WTC11 (cell line): ENCODE results near the gene WAC. TPM values are rescaled to one million over a fixed set of nuclear protein-coding genes. Genes with fewer than 3 reads are reported as not detected.

Experiments used
- ATAC-seq: fragments of 200-7000 bp; cut with Tn5 transposase; 2 replicates; pipeline ENCODE4 v1.10.0; 2021; ENCODE audit warnings: mild to moderate bottlenecking, moderate library complexity
- CTCF ChIA-PET: fragments of 300-600 bp; sonication (Branson Sonifier 250); formaldehyde crosslinking; loops from one replicate; lab custom pipeline; 2021; ENCODE audit warnings: antibody characterized with exemption; lab: Charles Lee
- POLR2A ChIA-PET: fragments of 350-600 bp; sonication (Branson Sonifier 250); formaldehyde crosslinking; loops from one replicate; lab custom pipeline; 2021; ENCODE audit warnings: antibody characterized with exemption; lab: Charles Lee
- DNase-seq: peaks from one replicate; pipeline ENCODE4 v3.0.0; 2021; ENCODE audit warnings: low spot score
- H3K27ac Mint-ChIP-seq: 2 replicates; pipeline ENCODE4 v1.8.0; 2021; ENCODE audit warnings: mixed read lengths
- H3K27me3 Mint-ChIP-seq: 2 replicates; pipeline ENCODE4 v1.8.0; 2021; ENCODE audit warnings: low read depth, mild to moderate bottlenecking, moderate library complexity, mixed read lengths
- H3K36me3 Mint-ChIP-seq: 2 replicates; pipeline ENCODE4 v1.8.0; 2021; ENCODE audit warnings: mixed read lengths
- H3K4me1 Mint-ChIP-seq: 2 replicates; pipeline ENCODE4 v1.8.0; 2022; ENCODE audit warnings: mixed read lengths
- H3K4me3 Mint-ChIP-seq: 2 replicates; pipeline ENCODE4 v1.8.0; 2021; ENCODE audit warnings: mild to moderate bottlenecking, moderate library complexity, mixed read lengths
- H3K9me3 Mint-ChIP-seq: 2 replicates; pipeline ENCODE4 v1.8.0; 2021; ENCODE audit warnings: mixed read lengths
- CREM ChIP-seq: sonication (generic); formaldehyde crosslinking; IDR thresholded peaks from 2 replicates; pipeline ENCODE4 v1.8.1; 2022; ENCODE audit warnings: mild to moderate bottlenecking, missing genetic modification reagents, moderate library complexity
- ESRRA ChIP-seq: sonication (generic); formaldehyde crosslinking; IDR thresholded peaks from 2 replicates; pipeline ENCODE4 v1.8.1; 2022; ENCODE audit warnings: mild to moderate bottlenecking, missing genetic modification reagents, borderline replicate concordance
- IRF2 ChIP-seq: sonication (generic); formaldehyde crosslinking; IDR thresholded peaks from 2 replicates; pipeline ENCODE4 v1.8.0; 2022; ENCODE audit warnings: low read depth, missing genetic modification reagents, borderline replicate concordance
- JAZF1 ChIP-seq: fragments of 250-450 bp; sonication (Bioruptor Pico); IDR thresholded peaks from 2 replicates; pipeline ENCODE4 v1.9.0; 2021; ENCODE audit warnings: moderate library complexity, mild to moderate bottlenecking, inconsistent platforms
- MXD4 ChIP-seq: fragments of 250-450 bp; sonication (Bioruptor Pico); IDR thresholded peaks from 2 replicates; pipeline ENCODE4 v1.8.0; 2021; ENCODE audit warnings: mild to moderate bottlenecking, moderate library complexity, borderline replicate concordance
- NFYB ChIP-seq: sonication (generic); formaldehyde crosslinking; conservative IDR thresholded peaks from 2 replicates; pipeline ENCODE4 v1.8.0; 2022; ENCODE audit warnings: low read depth, missing genetic modification reagents
- OVOL2 ChIP-seq: fragments of 250-450 bp; sonication (Bioruptor Pico); IDR thresholded peaks from 2 replicates; pipeline ENCODE4 v1.9.0; 2021; ENCODE audit warnings: mild to moderate bottlenecking, borderline replicate concordance
- SOX15 ChIP-seq: fragments of 250-450 bp; sonication (Bioruptor Pico); IDR thresholded peaks from 2 replicates; pipeline ENCODE4 v1.9.0; 2021; ENCODE audit warnings: mild to moderate bottlenecking
- SP1 ChIP-seq: sonication (generic); formaldehyde crosslinking; conservative IDR thresholded peaks from 2 replicates; pipeline ENCODE4 v1.8.1; 2022; ENCODE audit warnings: missing genetic modification reagents
- TCF7 ChIP-seq: sonication (generic); formaldehyde crosslinking; IDR thresholded peaks from 2 replicates; pipeline ENCODE4 v1.8.0; 2022; ENCODE audit warnings: mild to moderate bottlenecking, low read depth, missing genetic modification reagents, moderate library complexity
- TP53 ChIP-seq: sonication (generic); formaldehyde crosslinking; IDR thresholded peaks from 2 replicates; pipeline ENCODE4 v1.8.1; 2023; ENCODE audit warnings: mild to moderate bottlenecking, missing genetic modification reagents
- ZNF121 ChIP-seq: sonication (generic); formaldehyde crosslinking; IDR thresholded peaks from 2 replicates; pipeline ENCODE4 v1.8.0; 2023; ENCODE audit warnings: missing genetic modification reagents
- ZNF232 ChIP-seq: sonication (generic); formaldehyde crosslinking; IDR thresholded peaks from 2 replicates; pipeline ENCODE4 v1.8.0; 2022; ENCODE audit warnings: mild to moderate bottlenecking, missing genetic modification reagents
- ZNF263 ChIP-seq: sonication (generic); formaldehyde crosslinking; IDR thresholded peaks from 2 replicates; pipeline ENCODE4 v1.8.1; 2022; ENCODE audit warnings: low read depth, mild to moderate bottlenecking, moderate library complexity, missing genetic modification reagents
- ZNF317 ChIP-seq: sonication (generic); formaldehyde crosslinking; IDR thresholded peaks from 2 replicates; pipeline ENCODE4 v1.8.1; 2023; ENCODE audit warnings: low read depth, mild to moderate bottlenecking, moderate library complexity, missing genetic modification reagents, borderline replicate concordance
- ZNF423 ChIP-seq: fragments of 250-450 bp; sonication (Bioruptor Pico); IDR thresholded peaks from 2 replicates; pipeline ENCODE4 v2.1.2; 2022; ENCODE audit warnings: mild to moderate bottlenecking, moderate library complexity
- total RNA-seq: library from RNA; stranded (reverse); gene quantifications from 3 replicates; pipeline ENCODE4 v1.2.3, GENCODE V29; 2021
- TF ChIP-seq, protein P1 (sequence below): sonication (generic); formaldehyde crosslinking; IDR thresholded peaks from 2 replicates; pipeline ENCODE4 v1.8.1; 2022; ENCODE audit warnings: low read depth, mild to moderate bottlenecking, moderate library complexity, missing genetic modification reagents, borderline replicate concordance
- TF ChIP-seq, protein P2 (sequence below): sonication (generic); formaldehyde crosslinking; IDR thresholded peaks from 2 replicates; pipeline ENCODE4 v1.8.0; 2022; ENCODE audit warnings: mild to moderate bottlenecking, missing genetic modification reagents
- TF ChIP-seq, protein P3 (sequence below): sonication (generic); formaldehyde crosslinking; IDR thresholded peaks from 2 replicates; pipeline ENCODE4 v1.8.0; 2023; ENCODE audit warnings: missing genetic modification reagents, mild to moderate bottlenecking, borderline replicate concordance
- TF ChIP-seq, protein P4 (sequence below): sonication (generic); formaldehyde crosslinking; conservative IDR thresholded peaks from 2 replicates; pipeline ENCODE4 v1.8.1; 2023; ENCODE audit warnings: mild to moderate bottlenecking, low read depth, missing genetic modification reagents, moderate library complexity
- TF ChIP-seq, protein P5 (sequence below): sonication (generic); formaldehyde crosslinking; IDR thresholded peaks from 2 replicates; pipeline ENCODE4 v1.8.0; 2023; ENCODE audit warnings: missing genetic modification reagents
- TF ChIP-seq, protein P6 (sequence below): sonication (generic); formaldehyde crosslinking; IDR thresholded peaks from 2 replicates; pipeline ENCODE4 v1.8.1; 2023; ENCODE audit warnings: mild to moderate bottlenecking, missing genetic modification reagents, borderline replicate concordance

Gene WAC
- total RNA-seq, 1 experiment from 2014 or later: 108 TPM

DNA sequence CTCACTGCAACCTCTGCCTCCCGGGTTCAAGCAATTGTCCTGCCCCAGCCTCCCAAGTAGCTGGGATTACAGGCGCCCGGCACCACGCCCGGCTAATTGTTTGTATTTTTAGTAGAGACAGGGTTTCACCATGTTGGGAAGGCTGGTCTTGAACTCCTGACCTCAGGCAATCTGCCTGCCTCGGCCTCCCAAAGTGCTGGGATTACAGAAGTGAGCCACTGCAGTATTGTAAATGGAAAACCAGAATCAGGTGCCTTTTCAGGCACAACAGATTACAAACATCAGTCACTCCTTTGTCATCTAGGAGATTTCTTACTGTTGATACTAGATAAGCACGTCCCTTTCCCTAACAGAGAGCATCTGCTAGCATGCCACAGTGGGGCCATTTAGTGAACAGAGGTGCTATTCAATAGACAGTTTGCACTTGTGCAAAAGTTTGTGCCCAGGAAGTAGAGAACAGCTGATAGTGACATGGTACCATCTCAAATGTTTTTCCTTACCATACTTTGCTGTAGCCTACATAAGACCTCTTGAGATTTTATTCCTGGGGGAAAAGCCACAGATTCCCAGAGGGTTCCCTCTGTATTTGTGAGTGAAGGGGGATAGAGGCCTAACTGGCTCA lies 24.5 kb upstream of the WAC start (continued):
- no peak for TF ChIP-seq NFYB (CRISPR knock-in tag)
- TF ChIP-seq, protein P1, sequence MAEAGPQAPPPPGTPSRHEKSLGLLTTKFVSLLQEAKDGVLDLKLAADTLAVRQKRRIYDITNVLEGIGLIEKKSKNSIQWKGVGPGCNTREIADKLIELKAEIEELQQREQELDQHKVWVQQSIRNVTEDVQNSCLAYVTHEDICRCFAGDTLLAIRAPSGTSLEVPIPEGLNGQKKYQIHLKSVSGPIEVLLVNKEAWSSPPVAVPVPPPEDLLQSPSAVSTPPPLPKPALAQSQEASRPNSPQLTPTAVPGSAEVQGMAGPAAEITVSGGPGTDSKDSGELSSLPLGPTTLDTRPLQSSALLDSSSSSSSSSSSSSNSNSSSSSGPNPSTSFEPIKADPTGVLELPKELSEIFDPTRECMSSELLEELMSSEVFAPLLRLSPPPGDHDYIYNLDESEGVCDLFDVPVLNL (CRISPR knock-in tag): no peak
- TF ChIP-seq, protein P2, sequence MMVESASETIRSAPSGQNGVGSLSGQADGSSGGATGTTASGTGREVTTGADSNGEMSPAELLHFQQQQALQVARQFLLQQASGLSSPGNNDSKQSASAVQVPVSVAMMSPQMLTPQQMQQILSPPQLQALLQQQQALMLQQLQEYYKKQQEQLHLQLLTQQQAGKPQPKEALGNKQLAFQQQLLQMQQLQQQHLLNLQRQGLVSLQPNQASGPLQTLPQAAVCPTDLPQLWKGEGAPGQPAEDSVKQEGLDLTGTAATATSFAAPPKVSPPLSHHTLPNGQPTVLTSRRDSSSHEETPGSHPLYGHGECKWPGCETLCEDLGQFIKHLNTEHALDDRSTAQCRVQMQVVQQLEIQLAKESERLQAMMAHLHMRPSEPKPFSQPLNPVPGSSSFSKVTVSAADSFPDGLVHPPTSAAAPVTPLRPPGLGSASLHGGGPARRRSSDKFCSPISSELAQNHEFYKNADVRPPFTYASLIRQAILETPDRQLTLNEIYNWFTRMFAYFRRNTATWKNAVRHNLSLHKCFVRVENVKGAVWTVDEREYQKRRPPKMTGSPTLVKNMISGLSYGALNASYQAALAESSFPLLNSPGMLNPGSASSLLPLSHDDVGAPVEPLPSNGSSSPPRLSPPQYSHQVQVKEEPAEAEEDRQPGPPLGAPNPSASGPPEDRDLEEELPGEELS (CRISPR knock-in tag): no peak
- TF ChIP-seq, protein P3, sequence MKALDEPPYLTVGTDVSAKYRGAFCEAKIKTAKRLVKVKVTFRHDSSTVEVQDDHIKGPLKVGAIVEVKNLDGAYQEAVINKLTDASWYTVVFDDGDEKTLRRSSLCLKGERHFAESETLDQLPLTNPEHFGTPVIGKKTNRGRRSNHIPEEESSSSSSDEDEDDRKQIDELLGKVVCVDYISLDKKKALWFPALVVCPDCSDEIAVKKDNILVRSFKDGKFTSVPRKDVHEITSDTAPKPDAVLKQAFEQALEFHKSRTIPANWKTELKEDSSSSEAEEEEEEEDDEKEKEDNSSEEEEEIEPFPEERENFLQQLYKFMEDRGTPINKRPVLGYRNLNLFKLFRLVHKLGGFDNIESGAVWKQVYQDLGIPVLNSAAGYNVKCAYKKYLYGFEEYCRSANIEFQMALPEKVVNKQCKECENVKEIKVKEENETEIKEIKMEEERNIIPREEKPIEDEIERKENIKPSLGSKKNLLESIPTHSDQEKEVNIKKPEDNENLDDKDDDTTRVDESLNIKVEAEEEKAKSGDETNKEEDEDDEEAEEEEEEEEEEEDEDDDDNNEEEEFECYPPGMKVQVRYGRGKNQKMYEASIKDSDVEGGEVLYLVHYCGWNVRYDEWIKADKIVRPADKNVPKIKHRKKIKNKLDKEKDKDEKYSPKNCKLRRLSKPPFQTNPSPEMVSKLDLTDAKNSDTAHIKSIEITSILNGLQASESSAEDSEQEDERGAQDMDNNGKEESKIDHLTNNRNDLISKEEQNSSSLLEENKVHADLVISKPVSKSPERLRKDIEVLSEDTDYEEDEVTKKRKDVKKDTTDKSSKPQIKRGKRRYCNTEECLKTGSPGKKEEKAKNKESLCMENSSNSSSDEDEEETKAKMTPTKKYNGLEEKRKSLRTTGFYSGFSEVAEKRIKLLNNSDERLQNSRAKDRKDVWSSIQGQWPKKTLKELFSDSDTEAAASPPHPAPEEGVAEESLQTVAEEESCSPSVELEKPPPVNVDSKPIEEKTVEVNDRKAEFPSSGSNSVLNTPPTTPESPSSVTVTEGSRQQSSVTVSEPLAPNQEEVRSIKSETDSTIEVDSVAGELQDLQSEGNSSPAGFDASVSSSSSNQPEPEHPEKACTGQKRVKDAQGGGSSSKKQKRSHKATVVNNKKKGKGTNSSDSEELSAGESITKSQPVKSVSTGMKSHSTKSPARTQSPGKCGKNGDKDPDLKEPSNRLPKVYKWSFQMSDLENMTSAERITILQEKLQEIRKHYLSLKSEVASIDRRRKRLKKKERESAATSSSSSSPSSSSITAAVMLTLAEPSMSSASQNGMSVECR (CRISPR knock-in tag): no peak
- TF ChIP-seq OVOL2 (CRISPR knock-in tag): no peak
- TF ChIP-seq ZNF232 (CRISPR knock-in tag): no peak
- TF ChIP-seq, all 79 proteins: peak for 0

DNA sequence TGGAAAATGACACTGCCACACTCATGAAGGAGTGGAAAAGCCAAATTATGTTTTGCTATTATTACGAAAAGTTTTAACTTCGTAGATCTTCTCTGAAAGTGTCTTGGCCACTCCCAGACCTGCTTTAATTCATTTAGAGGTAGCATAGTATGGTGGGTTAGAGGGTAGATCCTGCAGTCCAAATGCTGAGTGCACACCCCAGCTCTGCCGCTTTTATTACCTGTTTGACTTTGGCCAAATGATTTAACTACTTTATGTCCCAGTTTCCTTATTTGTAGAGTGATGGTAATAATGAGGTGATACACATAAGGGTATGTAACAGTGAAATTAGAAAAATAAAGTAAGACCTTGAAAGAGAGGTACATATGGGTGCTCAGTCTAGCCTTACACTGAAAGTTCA lies 23.6 kb upstream of the WAC start:
- no peaks in the 10 kb centered on the region for H3K4me1 Mint-ChIP-seq
- no peaks in the 10 kb centered on the region for H3K27me3 Mint-ChIP-seq
- H3K27ac Mint-ChIP-seq: no peak overlapping the region
- H3K4me3 Mint-ChIP-seq: no peak overlapping the region
- H3K36me3 Mint-ChIP-seq: no peaks in the 10 kb centered on the region
- CTCF ChIA-PET: no interaction called here
- POLR2A ChIA-PET: no interaction called here
- peaks cover 3% of the 10 kb centered on the region; the same call in 1 of the 2 replicates for H3K9me3 Mint-ChIP-seq
- no peak for DNase-seq
- ATAC-seq: no peak
- TF ChIP-seq TP53 (CRISPR knock-in tag): no peak
- no peak for TF ChIP-seq SOX15 (CRISPR knock-in tag)
- no peak for TF ChIP-seq ZNF423
- no peak for TF ChIP-seq ZNF317 (CRISPR knock-in tag)
- TF ChIP-seq, protein P4, sequence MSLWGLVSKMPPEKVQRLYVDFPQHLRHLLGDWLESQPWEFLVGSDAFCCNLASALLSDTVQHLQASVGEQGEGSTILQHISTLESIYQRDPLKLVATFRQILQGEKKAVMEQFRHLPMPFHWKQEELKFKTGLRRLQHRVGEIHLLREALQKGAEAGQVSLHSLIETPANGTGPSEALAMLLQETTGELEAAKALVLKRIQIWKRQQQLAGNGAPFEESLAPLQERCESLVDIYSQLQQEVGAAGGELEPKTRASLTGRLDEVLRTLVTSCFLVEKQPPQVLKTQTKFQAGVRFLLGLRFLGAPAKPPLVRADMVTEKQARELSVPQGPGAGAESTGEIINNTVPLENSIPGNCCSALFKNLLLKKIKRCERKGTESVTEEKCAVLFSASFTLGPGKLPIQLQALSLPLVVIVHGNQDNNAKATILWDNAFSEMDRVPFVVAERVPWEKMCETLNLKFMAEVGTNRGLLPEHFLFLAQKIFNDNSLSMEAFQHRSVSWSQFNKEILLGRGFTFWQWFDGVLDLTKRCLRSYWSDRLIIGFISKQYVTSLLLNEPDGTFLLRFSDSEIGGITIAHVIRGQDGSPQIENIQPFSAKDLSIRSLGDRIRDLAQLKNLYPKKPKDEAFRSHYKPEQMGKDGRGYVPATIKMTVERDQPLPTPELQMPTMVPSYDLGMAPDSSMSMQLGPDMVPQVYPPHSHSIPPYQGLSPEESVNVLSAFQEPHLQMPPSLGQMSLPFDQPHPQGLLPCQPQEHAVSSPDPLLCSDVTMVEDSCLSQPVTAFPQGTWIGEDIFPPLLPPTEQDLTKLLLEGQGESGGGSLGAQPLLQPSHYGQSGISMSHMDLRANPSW (CRISPR knock-in tag): no peak
- TF ChIP-seq MXD4 (CRISPR knock-in tag): no peak
- TF ChIP-seq, protein P5, sequence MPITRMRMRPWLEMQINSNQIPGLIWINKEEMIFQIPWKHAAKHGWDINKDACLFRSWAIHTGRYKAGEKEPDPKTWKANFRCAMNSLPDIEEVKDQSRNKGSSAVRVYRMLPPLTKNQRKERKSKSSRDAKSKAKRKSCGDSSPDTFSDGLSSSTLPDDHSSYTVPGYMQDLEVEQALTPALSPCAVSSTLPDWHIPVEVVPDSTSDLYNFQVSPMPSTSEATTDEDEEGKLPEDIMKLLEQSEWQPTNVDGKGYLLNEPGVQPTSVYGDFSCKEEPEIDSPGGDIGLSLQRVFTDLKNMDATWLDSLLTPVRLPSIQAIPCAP (CRISPR knock-in tag): no peak
- no peak for TF ChIP-seq CREM (CRISPR knock-in tag)
- TF ChIP-seq ZNF263 (CRISPR knock-in tag): no peak
- TF ChIP-seq, protein P6, sequence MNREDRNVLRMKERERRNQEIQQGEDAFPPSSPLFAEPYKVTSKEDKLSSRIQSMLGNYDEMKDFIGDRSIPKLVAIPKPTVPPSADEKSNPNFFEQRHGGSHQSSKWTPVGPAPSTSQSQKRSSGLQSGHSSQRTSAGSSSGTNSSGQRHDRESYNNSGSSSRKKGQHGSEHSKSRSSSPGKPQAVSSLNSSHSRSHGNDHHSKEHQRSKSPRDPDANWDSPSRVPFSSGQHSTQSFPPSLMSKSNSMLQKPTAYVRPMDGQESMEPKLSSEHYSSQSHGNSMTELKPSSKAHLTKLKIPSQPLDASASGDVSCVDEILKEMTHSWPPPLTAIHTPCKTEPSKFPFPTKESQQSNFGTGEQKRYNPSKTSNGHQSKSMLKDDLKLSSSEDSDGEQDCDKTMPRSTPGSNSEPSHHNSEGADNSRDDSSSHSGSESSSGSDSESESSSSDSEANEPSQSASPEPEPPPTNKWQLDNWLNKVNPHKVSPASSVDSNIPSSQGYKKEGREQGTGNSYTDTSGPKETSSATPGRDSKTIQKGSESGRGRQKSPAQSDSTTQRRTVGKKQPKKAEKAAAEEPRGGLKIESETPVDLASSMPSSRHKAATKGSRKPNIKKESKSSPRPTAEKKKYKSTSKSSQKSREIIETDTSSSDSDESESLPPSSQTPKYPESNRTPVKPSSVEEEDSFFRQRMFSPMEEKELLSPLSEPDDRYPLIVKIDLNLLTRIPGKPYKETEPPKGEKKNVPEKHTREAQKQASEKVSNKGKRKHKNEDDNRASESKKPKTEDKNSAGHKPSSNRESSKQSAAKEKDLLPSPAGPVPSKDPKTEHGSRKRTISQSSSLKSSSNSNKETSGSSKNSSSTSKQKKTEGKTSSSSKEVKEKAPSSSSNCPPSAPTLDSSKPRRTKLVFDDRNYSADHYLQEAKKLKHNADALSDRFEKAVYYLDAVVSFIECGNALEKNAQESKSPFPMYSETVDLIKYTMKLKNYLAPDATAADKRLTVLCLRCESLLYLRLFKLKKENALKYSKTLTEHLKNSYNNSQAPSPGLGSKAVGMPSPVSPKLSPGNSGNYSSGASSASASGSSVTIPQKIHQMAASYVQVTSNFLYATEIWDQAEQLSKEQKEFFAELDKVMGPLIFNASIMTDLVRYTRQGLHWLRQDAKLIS (CRISPR knock-in tag): no peak
- TF ChIP-seq ZNF121: no peak
- no peak for TF ChIP-seq SP1 (CRISPR knock-in tag)
- TF ChIP-seq NFYB (CRISPR knock-in tag): no peak
- no peak for TF ChIP-seq ESRRA
- no peak for TF ChIP-seq IRF2 (CRISPR knock-in tag)
- no peak for TF ChIP-seq JAZF1 (CRISPR knock-in tag)
- no peak for TF ChIP-seq TCF7 (CRISPR knock-in tag)
